HG02973 (cell line): ENCODE results near the gene ZNF444.

ENCODE experiments used
- ATAC-seq: cut with Tn5 transposase; IDR thresholded peaks from one replicate; pipeline ENCODE4 v1.9.1; 2021; ENCODE audit warnings: moderate library complexity; ENCODE audit not compliant: unreplicated experiment

Gene ZNF444

GRCh38 chr19:56106993-56107392 is 34.1 kb upstream of the ZNF444 start:
- ATAC-seq = no peak

DNA sequence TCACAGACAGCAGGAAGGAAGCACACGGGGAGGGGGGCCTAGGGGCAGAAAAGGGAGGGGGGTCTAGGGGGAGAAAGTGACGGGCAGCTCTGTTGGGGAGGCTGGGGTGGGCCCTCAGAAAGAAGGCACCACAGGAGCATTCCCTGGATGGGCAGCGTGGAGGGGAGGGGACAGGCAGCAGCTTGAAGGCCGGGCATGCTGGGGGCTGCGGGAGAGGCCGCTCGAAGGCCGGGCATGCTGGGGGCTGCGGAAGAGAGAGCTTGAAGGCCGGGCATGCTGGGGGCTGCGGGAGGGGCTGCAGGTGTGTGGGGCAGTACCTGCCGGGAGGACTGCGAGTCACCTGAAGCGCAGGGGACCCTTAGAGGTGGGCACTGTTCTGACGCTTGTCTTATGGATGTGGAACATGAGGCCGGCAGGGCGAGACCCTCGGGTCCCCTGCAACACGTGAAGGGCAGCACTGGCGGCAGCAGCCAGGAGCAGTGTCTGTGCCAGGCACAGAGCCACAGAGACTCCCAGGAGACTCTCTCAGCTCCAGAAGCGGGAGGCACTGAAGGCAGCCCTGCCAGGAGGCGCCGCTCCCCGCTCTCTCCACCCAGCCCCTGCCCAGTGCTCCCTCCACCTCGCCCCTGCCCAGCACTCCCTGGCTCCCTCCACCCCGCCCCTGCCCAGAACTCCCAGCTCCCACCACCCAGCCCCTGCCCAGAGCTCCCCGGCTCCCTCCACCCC is 33.3 kb upstream of the ZNF444 start:
- ATAC-seq = no peak

- no peak for ATAC-seq
These were observed 32.5 kb upstream of the ZNF444 start for GRCh38 chr19:56108447-56109195.

DNA sequence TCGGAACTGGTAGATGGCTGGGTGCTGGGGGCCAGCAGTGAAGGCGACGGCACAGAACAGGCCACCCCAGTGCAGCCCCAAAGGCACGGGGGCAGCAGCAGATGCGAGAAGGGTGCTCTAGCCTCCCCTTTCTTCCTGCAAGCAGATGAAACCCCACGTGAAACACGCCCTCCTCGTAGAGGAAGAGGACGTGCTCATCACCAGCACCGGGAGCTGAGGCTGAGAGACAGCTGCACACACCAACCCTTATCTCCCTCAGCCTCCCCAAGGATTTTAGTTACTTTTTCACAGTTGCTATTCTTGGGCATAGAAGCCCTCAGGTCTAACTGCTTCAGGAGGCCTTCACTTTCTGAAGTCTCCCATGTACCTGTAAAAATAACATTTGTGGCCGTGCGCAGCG is 31.9 kb upstream of the ZNF444 start:
- no peak for ATAC-seq

DNA sequence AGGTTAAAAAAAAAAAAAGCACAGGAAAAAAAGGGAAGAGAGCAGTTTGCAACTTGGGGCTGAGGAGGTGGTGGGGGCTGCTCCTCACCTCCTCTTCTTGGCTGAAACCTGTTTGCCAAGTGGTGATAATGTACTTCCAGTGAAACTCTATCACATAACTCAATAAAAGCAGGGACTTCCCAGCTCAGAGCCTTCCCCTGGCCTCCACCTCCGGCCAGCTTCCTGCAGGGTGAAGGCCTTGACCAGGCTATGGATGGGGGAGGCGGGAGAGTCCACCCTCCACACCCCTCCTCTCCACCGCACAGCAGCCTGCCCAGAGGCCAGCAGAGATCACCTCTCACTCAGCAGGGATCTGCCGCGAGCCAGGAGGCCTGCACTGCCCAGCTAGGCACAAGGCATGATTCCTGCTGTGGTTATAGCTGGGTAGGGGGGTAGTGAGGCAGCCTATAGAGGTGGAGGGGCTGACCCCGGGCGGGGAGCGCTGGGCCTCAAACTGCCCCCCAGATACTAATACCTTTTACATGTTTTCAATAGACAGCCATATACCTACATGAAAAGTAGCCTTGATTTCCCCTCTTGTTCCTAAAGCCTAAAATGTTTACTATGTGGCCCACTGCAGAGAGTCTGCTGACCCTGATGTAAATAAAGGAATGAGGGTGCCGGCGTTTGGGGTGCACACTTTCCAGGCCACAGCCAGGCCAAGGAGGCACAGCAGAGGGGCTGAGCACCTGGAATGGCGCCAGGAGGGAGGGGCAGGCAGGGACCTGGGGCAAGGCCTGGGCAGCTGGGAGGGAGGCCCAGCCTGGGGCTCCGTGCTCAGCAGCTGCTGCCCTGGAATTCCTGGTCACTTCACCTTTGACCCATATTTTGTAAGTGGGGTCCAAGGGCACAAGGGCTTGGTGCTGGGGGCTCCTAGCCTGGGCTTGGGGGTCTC is 30.3 kb upstream of the ZNF444 start:
- ATAC-seq = no peak

- peak; percentile 73 for ATAC-seq
These were observed 29.3 kb upstream of the ZNF444 start for GRCh38 chr19:56111601-56112312.

DNA sequence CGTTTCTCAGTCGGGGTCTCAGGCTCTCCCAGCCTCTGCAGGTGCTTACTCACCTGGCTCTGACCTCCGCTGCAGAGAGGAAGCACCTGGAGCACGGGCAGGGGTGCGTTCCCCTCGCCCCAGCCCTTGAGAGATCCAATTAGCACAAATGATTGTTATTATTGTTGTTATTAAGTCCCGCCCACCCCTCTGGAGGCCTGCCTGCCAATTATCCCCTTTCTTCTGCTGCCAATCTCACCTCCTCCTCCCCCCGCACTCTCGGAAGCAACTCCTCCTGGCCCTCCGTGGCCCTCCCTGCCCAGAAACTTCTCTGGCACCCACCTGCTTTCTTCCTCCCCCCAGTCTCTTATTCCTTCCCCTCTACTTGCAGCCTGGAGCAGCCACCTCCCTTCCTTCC is 28.8 kb upstream of the ZNF444 start:
- ATAC-seq = no peak

DNA sequence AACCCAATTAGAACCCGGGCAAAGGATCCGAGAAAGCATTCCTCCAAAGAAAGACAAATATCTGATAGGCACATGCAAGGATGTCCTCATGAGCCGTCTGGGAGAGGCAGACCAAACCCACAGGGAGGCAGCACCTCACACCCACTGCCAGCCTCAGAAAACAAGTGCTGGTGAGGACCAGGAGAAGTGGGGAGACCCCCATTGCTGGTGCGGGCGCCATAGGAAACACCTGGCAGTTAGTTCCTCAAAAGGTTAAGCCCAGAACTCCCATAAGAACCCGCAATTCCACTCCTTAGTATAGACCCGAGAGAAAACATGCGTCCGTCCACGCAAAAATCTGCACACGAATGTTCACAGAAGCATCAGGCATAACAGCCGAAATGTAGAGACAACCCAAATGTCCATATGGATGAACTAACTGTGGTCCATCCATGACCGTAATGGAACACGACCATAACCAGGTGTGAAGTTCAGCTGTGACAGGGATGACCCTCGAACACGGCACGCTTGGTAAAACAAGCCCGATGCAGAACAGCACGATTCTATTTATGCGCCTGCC is 27.9 kb upstream of the ZNF444 start:
- no peak for ATAC-seq

DNA sequence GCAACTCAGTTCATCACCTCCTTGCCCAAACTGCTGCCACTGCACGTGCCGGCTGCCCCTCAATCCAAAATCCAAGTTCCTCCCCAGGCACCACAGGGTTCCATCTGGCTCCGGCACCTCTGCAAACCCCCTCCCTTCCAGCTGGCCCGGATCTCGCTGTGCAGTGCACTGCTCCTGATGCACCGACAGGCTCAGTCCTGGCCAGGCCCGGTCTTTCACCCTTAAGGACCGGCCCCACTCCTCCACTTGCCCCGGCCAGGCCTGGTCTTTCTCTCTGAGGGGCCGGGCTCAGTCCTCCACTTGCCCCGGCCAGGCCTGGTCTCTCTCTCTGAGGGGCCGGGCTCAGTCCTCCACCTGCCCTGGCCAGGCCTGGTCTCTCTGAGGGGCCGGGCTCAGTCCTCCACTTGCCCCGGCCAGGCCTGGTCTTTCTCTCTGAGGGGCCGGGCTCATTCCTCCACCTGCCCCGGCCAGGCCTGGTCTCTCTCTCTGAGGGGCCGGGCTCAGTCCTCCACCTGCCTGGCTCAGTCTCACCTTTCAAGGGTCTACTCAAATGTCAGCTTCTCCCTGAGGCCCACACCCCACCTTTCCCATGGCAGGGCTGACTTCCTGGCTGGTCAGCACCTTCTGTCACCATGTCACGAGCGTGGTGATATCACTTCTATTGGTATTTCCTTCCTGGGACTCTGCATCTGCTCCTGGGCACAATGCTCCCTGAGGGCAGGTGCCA is 26.9 kb upstream of the ZNF444 start:
- no peak for ATAC-seq

DNA sequence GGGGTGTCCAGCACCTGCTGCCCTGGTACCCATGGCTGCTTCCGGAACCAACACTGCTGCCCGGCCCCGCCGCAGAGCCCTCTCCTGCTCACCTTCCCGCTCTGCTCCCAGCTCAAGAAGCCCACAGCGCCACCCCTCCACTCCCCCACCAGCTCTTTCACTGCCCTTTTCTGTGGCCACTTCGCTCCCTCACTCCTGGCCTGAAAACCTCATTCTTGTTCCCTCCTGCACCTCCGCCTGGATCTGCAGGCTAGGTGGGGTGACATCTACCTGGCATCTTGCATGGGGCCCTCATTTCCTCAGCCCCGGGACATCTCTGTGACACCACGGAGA is 26.3 kb upstream of the ZNF444 start:
- ATAC-seq = no peak

GRCh38 chr19:56115490-56115889 is 25.6 kb upstream of the ZNF444 start:
- no peak for ATAC-seq

- ATAC-seq = no peak
These were observed 24.5 kb upstream of the ZNF444 start for GRCh38 chr19:56116606-56117005.

- no peak for ATAC-seq
These were observed 23.7 kb upstream of the ZNF444 start for GRCh38 chr19:56117376-56117884.

DNA sequence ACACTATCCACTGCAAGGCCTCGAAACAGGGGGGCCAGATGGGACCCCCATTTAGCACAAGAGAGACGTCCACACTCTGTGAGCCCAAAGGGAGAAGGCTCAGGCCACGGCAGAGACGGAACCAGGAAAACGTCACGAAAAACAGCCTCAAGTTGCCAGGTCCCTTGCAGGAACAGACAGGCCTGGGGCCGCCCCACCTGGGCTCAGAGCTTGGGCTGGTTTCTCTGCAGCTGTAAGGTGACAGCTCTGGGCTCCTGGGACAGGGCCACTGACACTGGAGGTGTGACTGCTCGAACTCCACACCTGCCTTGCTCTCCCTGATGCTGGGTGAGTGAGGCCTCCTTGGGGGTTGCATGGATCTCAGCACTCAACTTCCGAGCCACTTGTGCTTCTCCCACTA is 23.2 kb upstream of the ZNF444 start:
- no peak for ATAC-seq

DNA sequence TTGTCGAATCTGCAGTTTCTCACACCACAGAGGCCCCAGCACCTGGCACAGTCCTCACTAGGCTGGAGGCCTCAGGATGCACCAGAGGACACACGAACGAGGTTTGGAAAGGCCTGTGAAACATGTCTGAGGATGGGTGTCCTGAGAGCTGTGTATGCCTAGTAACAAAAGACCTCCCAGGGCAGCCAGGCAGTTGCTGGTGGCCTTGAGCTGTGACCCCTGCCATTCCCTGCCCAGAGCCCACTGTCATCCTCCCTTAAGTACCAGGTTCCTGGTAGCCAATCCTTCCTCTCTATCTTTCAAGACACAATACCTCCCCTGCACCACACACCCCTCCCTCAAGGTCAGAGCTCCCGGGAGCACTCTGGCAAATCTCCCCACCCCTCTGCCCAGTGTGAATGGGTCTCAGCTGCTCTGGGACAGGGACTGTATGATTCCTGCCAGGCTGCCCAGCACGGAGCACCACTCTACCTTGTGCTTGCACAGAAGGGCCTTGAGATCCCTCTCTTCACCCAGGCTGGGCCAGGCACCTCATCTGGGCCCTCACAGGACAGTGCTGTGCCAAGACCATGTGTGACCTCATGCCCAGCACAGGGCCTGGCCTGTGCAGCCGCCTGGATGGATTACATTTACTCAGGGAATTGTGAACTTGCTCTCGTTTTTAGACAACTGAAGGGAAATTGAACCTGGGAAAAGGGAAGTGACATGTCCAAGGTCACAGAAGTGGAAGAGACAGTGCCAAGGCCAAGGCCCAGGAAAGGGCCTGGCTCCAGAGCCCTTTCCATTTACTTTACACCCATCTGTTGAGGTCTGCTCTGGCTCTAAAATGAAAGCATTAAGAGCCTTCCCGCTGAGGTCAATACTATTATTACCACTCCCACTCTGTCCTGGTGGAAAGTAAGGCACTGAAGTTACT is 22.2 kb upstream of the ZNF444 start:
- no peak for ATAC-seq

DNA sequence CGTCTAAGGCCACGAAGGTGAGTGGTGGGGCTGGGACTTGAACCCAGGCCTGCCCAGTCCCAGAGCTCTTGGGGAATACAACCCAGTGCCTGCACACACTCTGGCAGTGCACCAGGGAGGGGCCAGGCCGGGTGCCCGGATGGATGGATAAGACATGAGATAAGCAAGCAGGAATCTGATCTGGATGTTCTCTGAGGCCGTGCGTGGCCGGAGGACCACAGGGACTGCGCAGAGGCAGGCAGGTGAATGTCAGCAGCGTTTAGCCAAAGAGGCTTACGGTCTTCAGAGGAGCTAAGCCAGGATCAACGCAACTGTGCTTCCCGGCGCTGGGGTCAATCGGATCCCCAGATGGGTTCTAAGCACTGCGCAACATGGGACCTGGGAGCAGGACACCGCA is 21.5 kb upstream of the ZNF444 start:
- ATAC-seq = no peak

DNA sequence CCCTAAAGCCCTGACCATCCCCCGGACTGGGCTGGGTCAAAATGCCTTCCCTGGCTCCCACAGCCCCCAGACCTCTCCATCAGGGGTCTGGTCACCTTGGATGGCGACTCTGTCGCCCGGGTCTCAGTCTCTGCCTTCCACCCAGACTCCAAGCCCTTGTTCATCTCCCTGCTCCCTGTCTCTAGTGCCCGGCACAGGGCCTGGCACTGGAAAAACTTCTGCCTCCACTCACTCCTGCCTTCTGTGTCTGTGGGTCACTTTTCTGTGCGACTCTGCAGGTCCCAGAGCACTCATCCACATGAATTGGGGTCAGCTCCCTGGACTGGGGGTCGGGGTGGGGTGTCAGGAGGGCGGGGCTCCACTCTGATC is 21.1 kb upstream of the ZNF444 start:
- ATAC-seq = no peak

GRCh38 chr19:56120371-56121179 is 20.5 kb upstream of the ZNF444 start:
- peak; percentile 33 for ATAC-seq
